GM23248 (cell line): Measurements from ENCODE around the gene LIN28A.

Experiments used
- EZH2 ChIP-seq: fragments of 200-600 bp; sonication (generic); IDR thresholded peaks from 2 replicates; pipeline ENCODE4 v1.6.1; 2018; ENCODE audit warnings: antibody characterized with exemption, mild to moderate bottlenecking; ENCODE audit not compliant: insufficient read depth, poor library complexity, severe bottlenecking
- EZH2phosphoT487 ChIP-seq: fragments of 200-600 bp; sonication (generic); IDR thresholded peaks from 2 replicates; pipeline ENCODE4 v1.6.1; 2018; ENCODE audit warnings: antibody characterized with exemption, moderate library complexity, mild to moderate bottlenecking, low read depth; ENCODE audit not compliant: insufficient read depth

DNA sequence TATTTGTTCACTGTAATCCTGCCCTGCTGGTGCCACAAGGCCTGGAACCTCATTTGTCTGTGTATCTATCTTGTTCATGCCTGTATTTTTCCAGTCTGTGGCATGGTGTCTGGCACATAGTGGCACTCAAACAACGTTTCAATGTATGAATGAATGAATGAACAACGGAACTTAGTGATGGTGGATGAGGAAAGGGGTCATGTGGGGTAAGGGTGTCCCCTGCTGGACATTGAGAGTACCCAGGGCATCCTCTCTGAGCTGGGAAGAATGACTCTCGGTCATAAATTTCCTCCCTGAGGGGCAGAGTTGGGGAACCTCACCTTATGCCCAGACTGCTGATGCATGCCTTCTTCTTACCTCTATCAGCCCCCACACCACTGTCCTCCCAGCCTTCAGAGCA is 19.2 kb upstream of the LIN28A start:
- no peak for TF ChIP-seq EZH2phosphoT487
- no peak for TF ChIP-seq EZH2
